NCI-H2107 treated with DMSO at 0.1 percent for 48 hours (cell line): ENCODE measurements around the gene CALHM6.

Source experiments
- DNase-seq: peaks from one replicate; lab custom pipeline; 2025; ENCODE audit not compliant: unreplicated experiment; lab: John Stamatoyannopoulos, UW

The CALHM6 gene

GRCh38 chr6:116461331-116461931 lies at the start of gene CALHM6:
TSS of gene CALHM6 (plus strand) at chr6:116461375. CDS start at chr6:116461930, 555 bp downstream.
- no peak for DNase-seq

GRCh38 chr6:116412270-116412669 lies 48.9 kb upstream of the CALHM6 start:
- no peak for DNase-seq

- no peak for DNase-seq
Observed at GRCh38 chr6:116413357-116413756, 47.8 kb upstream of the CALHM6 start.

GRCh38 chr6:116417661-116418060 lies 43.5 kb upstream of the CALHM6 start:
- no peak for DNase-seq

GRCh38 chr6:116419069-116419786 lies 41.9 kb upstream of the CALHM6 start:
- DNase-seq = no peak

GRCh38 chr6:116420341-116420740 lies 40.8 kb upstream of the CALHM6 start:
- DNase-seq = no peak

GRCh38 chr6:116422238-116422637 lies 38.9 kb upstream of the CALHM6 start:
- no peak for DNase-seq

GRCh38 chr6:116424001-116424400 lies 37.2 kb upstream of the CALHM6 start:
- DNase-seq = no peak

GRCh38 chr6:116426551-116426950 lies 34.6 kb upstream of the CALHM6 start:
- no peak for DNase-seq

- no peak for DNase-seq
Observed at GRCh38 chr6:116429111-116429510, 32.1 kb upstream of the CALHM6 start.

- DNase-seq = no peak
Observed at GRCh38 chr6:116430860-116431259, 30.3 kb upstream of the CALHM6 start.

GRCh38 chr6:116431964-116432595 lies 29.1 kb upstream of the CALHM6 start:
- no peak for DNase-seq

GRCh38 chr6:116433206-116433712 lies 27.9 kb upstream of the CALHM6 start:
- no peak for DNase-seq

- DNase-seq = no peak
Observed at GRCh38 chr6:116434056-116434725, 27.0 kb upstream of the CALHM6 start.

GRCh38 chr6:116436586-116436985 lies 24.6 kb upstream of the CALHM6 start:
- no peak for DNase-seq

- DNase-seq = no peak
Observed at GRCh38 chr6:116437656-116438055, 23.5 kb upstream of the CALHM6 start.

GRCh38 chr6:116438590-116439448 lies 22.4 kb upstream of the CALHM6 start:
- no peak for DNase-seq

GRCh38 chr6:116439522-116440051 lies 21.6 kb upstream of the CALHM6 start:
- DNase-seq = no peak

- no peak for DNase-seq
Observed at GRCh38 chr6:116443105-116443504, 18.1 kb upstream of the CALHM6 start.

- peak; percentile 15 for DNase-seq
Observed at GRCh38 chr6:116444092-116444491, 17.1 kb upstream of the CALHM6 start.
